MV-4-11 (cell line): ENCODE measurements around the gene EML6.
"Not testable (repeated sequence)": the region's sequence is repeated elsewhere in the genome, so short reads cannot be mapped to it uniquely, and the experiment has no call there.

Experiments
- DNase-seq: peaks from one replicate; lab custom pipeline; 2025; lab: John Stamatoyannopoulos, UW

EML6 gene

GRCh38 chr2:54723131-54723995, at the start of gene EML6:
Gene EML6, plus strand, starts transcription at chr2:54723662. Its CDS starts 1,400 bp downstream, at chr2:54725062.
- peak; percentile 97 for DNase-seq

DNA sequence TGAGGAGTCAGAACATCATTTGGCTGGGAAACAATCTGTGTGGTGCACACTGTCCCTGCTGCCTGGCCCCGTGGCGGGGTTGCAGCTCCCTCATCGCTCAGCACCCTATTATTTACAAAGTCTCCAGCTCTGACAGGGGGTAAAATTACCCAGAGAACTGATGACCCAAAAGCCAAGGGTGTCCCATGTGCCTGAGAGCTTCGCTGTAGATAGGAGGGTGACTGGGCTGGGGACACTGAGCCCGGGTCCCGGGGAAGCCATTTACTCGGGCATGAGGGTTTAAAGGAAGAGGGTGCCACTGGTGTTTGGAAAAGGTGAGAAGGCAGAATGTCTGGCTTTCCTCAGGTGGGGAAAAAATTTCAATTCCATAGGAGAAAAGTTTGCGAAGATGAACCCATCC, 48.2 kb upstream of the EML6 start:
- no peak for DNase-seq

- DNase-seq, result no peak
These were observed 47.7 kb upstream of the EML6 start for GRCh38 chr2:54675738-54676137.

- DNase-seq, result no peak
These were observed 46.8 kb upstream of the EML6 start for GRCh38 chr2:54676656-54677055.

DNA sequence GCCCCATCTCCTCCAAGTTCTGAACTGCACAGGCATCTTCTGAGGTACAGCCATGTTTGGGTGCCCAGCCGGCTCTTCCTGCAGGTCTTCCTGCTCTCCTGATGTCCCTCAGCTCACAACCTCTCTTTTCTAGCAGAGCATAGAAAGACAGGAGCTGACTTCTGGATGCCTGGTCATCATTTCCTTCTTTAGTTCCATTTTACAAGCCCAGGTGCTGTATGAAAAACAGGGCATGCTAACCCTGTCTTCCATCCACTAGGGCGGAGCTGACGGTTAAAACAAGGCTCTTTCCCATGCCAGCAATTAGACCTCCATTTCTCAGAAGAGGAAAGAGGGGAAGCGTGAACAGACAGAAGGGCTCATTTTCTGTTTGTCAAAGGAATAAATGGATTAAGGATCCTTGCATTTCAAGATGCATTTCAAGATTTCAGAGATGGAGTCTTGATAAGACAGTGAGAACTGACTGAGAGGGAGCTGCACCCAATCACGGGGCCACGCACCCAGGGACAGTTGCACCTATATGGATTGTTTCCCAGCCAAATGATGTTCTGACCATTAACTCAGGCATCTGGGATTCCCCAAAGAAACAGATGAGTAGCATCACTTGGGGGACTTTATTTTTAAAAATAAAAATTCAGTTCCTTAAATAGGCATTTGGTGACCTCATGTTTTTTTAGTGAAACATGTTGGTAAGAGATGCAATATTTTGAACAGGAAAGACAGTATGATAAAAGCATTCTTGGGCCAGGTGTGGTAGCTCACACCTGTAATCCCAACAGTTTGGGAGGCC, 45.8 kb upstream of the EML6 start:
- DNase-seq, result no peak

DNA sequence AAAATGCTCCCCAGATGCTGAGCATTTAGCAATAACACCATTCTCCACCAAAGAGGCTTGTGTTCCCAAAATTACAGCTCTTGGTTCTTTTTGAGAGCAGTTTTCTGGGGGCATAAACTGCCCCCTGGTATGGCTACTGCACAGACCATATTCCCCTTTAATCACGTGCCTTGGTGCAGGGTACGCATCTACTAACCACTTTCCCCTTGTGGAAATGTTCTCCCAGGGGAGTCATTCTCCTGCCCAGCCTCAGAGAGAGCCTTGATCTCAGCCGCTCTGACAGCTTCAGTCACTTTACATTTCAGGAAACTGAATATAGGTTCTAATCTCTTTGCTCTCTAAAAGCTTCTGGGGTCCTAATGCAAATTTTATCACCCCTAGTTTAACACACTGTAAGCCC, 44.7 kb upstream of the EML6 start:
- DNase-seq, result no peak

DNA sequence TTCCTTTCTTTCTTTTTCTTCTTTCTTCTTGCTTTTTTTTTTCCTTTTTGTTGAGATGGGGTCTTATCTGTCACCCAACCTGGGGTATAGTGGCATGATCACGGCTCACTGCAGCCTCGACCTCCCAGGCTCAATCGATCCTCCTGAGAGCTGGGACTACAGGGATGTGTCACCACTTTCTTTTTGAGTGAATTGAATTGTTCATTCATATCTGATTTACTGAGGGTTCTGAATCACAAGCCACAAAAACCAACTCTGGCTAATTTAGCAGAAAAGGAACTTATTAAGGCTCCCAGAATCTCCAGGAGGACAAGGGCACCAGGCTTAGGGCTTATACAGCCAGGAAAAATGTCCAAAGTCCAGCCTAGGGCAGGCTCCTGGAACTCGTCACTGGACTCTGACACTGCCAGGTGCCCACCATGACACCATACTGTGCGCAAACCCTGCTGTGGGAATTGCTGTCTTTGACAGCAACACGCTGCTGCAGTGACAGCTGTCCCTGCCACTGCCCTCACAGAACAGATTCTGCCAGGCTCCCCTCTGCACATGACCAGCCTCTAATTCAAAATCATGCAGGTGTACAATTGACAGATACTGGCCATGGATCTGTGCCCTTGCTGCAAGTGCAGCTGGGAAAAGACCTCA, 42.9 kb upstream of the EML6 start:
- peak; percentile 55 for DNase-seq

- DNase-seq, result peak; percentile 7
These were observed 42.0 kb upstream of the EML6 start for GRCh38 chr2:54681416-54681815.

GRCh38 chr2:54683596-54683995, 39.9 kb upstream of the EML6 start:
- DNase-seq, result peak; percentile 16

DNA sequence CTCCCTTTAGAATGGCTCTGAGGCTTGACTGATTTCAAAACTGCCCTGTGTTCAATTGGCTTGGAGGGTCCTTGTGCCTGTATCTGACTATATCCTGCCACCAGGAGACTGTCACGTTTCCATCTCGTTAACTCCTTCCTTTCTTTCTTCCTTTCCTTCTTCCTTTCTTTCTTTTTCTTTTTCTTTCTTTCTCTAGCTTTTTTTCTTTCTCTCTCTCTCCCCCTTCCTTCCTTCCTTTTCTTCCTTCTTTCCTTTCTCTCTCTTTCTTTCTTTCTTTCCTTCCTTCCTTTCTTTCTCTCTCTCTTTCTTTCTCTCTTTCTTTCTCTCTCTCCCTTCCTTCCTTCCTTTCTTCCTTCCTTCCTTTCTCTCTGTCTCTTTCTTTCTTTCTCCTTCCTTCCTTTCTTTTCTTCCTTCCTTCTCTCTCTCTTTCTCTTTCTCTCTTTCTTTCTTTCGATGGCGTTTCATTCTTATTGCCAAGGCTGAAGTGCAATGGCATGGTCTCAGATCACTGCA, 38.1 kb upstream of the EML6 start:
- no peak for DNase-seq

- DNase-seq, result no peak
These were observed 35.8 kb upstream of the EML6 start for GRCh38 chr2:54687595-54688152.

GRCh38 chr2:54691445-54692135, 31.9 kb upstream of the EML6 start:
- DNase-seq, result peak; percentile 72

GRCh38 chr2:54692556-54692955, 30.9 kb upstream of the EML6 start:
- no peak for DNase-seq

DNA sequence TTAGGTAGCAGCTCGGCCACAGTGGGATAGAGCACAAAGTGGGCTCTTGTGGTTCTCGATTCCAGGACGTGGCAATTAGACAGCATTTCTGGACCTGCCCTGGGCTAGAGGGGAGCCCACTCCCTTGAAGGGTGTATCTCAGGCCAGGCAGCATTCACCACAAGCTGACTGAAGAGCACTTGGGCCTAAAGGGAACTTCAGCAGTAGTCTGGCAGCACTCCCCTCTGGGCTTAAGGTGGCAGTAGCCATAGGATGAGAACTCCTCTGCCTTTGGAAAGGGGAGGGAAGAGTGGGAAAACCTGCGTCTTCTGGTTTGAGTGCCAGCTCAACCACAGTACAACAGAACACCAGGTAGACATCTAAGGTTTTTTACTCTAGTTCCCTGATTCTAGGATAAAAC, 28.1 kb upstream of the EML6 start:
- DNase-seq, result no peak

DNA sequence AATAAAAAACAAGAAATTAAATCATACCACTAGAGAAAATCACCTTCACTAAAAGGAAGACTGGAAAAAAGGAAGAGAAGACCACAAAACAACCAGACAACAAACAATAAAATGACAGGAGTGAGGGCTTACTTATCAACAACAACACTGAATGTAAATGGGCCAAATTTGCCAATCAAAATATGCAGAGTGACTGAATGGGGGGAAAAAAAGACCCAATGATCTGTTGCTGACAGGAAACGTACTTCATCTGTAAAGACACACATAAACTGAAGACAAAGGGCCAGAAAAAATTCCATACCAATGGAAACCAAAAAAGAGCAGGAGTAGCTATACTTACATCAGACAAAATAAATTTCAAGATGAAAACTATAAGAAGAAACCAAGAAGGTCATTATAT, 25.5 kb upstream of the EML6 start:
- DNase-seq, result no peak

- not testable (repeated sequence) for DNase-seq
These were observed 24.5 kb upstream of the EML6 start for GRCh38 chr2:54698926-54699325.

- no peak for DNase-seq
These were observed 23.8 kb upstream of the EML6 start for GRCh38 chr2:54699665-54700064.

DNA sequence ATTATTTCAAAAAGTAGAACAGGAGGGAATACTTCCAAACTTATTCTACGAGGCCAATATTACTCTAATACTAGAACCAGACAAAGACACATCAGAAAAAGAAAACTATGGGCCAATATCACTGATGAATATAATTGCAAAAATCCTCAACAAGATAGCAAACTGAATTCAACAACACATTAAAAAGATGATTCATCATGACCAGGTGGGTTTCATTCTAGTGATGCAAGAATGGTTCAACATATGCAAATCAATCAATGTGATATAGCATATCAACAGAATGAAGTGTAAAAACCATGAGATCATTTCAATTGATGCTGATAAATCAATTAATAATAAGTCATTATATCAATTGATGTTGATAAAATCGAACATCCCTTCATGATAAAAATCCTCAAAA, 22.4 kb upstream of the EML6 start:
- DNase-seq, result no peak

- DNase-seq, result no peak
These were observed 19.2 kb upstream of the EML6 start for GRCh38 chr2:54704238-54704637.

DNA sequence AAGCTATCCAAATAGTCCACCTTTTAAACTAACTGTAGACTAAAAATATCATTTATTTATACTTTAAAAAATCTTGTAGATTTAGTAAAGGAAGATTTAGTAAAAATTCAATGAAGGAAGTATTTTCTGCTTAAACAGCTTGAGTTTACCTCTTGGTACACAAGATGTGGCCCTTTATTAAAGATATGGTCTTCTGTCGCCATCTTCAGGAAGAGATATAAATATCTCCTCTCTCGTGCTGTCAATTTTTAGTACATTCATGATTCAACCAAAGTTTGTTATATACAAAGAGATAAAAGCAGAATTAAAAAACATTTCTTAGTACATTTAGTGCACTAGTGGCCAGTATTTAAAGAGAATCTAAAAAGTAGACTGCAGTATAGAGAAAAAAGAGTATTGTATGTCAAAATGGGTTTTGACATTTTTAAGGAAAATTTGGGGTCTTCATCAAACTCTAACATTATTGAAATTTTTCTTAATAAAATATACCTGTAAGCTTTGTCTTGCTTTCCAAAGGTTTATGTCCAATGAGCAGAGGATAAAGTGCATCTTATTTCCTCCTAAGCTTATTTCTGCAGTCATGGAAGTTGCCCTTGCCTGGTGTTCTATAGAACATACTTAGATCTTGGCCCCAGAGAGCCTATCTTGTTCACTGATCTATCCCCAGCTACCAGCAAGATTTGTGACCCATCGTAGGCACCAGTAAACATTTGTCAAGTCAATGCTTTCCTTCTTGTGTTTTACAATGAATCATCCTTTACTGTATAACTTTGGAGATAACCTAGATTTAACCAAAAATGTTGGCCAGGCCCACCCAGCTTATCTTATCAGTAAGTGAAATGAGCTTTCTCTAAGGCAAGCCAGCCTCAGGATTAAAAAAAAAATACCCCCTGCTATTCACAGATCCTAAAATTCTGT, 18.5 kb upstream of the EML6 start:
- DNase-seq, result peak; percentile 42
